HG03039 (cell line): ENCODE measurements around the gene LYPLAL1.
"Not testable (repeated sequence)": the region's sequence is repeated elsewhere in the genome, so short reads cannot be mapped to it uniquely, and the experiment has no call there.

Experiments
- ATAC-seq: cut with Tn5 transposase; IDR thresholded peaks from one replicate; pipeline ENCODE4 v1.9.1; 2021; ENCODE audit warnings: mild to moderate bottlenecking, moderate library complexity; ENCODE audit not compliant: unreplicated experiment

The LYPLAL1 gene

DNA sequence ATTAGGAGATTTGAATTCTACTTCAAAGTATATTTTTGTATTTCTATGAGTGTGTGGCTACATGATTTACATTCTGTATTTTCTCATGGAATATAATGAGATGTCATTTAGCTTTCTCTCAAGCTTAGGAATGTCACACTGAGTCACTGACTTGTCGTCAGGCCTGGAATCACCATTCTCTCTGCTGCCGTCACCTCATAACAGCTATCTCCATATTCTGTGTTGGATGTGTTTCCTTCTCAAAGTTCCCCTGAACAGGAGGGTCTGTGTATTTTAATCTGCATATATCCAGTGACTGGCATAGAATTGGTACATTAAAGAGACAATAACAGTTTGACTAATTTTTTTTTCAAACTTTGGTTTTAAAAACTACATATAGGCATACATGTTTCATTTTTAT is 35.9 kb downstream of the LYPLAL1 start:
- no peak for ATAC-seq

DNA sequence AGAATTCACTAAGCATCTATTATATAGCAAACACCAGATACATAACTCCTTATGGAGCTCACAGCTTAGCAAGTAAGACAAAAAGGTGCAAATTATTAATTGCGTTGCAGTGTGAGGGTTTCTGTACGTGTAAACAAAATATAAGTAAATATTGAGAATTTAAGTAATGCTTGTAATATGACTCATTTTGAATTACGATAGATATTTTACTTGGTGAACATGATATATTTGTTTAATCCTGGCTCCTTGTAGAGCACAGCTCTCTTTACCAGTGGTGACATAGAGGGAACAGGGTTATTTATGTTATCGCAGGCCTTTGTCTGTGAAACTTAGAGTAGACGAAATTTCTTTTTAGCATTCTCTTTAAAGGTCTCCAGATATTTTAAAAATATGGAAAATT is 36.4 kb downstream of the LYPLAL1 start:
- ATAC-seq, result no peak

- ATAC-seq, result peak; percentile 65
These were observed 41.8 kb downstream of the LYPLAL1 start for GRCh38 chr1:219215477-219215876.

- ATAC-seq, result peak; percentile 96
These were observed 47.3 kb downstream of the LYPLAL1 start for GRCh38 chr1:219220945-219221344.

DNA sequence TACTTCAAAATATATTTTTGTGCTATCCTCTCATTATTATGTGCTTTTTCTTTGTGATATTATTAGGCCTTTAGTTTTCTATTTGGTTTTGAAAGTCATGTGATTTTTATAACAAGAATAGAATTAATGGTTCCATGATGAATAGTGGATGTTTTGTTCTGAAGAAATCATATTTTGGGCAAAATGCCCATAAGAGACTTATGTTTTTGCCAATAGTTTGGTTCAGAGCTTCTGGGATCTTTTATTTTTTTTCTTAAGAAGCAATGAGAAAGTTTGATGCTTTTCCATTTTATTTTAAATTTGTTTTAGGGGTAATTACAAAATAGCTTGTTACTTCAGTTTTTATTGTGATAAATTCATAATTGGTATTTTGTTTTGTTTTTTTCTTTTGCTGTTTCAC is 49.8 kb downstream of the LYPLAL1 start:
- no peak for ATAC-seq

- ATAC-seq, result no peak
These were observed 52.5 kb downstream of the LYPLAL1 start for GRCh38 chr1:219226196-219226595.

DNA sequence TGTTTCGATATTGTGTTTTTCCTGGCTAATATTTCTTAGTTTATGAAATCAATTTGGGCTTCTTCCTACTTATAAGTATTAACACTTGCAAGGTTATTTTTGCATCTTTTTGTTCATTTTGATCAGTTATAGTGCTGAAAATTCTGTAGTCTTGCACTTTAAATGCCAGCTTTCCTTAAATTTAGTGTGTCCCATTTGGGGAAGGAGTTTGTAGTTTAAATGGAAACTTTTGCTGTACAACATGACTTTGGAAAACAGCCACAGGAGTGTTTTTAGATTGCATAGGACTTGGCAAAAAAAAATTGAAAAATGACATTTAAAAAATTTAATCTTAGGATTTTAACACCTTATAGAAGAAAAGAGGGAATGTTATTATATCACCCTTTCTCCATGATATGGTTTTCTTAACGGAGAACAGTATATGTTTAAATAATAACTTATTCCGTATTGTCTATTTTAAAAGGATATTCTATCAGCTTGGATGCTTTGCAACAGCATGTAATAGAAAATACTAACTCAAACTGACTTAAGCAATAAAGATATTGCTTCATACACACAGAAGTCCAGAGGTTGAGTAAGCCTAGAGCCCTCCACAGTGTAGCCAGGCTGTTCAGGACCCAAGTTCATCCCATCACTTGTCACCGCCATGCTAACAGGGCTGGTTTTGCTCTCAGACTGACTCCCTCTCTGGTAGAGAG is 53.8 kb downstream of the LYPLAL1 start:
- ATAC-seq, result no peak

- no peak for ATAC-seq
These were observed 54.4 kb downstream of the LYPLAL1 start for GRCh38 chr1:219228058-219228419.

DNA sequence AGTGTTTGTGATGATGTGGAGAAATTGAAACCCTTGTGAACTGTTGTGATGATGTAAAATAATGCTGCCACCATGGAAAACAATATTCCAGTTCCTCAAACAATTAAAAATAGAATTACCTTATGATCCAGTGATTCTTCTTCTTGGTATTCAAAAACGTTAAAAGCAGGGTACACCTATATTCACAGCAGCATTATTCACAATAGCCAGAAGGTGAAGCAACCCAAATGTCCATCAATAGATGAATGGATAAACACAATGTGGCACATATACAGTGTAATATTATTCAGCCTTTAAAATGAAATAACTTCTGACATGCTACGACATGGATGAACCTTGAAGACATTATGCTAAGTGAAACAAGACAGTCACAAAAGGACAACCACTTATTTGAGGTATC is 59.2 kb downstream of the LYPLAL1 start:
- ATAC-seq, result no peak

DNA sequence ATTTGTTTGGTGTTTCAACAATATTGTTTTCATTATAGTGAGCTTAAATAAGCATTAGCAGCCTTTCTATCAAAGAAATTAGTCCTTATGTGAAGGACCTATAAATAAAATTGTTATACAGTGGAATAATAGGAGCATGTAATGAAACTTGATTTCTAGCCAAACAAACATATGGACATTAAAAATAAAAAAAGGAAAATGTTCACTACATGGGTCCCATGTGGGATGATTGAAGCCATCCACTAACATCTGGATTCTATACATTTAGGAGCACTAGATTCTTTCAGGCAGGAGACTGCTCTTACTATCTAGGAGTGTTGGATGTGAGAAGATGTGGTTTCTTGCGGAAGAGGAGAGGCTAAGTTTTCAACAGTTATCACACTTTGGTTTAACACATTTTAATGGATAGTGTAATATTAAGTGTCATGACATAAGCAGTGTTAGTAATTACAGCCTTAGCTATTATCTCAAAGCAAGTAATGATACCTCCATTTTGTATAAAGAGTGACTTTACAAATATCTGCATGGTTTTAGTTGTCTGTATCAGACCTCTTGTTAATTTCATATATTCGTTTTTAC is 62.3 kb downstream of the LYPLAL1 start:
- no peak for ATAC-seq

DNA sequence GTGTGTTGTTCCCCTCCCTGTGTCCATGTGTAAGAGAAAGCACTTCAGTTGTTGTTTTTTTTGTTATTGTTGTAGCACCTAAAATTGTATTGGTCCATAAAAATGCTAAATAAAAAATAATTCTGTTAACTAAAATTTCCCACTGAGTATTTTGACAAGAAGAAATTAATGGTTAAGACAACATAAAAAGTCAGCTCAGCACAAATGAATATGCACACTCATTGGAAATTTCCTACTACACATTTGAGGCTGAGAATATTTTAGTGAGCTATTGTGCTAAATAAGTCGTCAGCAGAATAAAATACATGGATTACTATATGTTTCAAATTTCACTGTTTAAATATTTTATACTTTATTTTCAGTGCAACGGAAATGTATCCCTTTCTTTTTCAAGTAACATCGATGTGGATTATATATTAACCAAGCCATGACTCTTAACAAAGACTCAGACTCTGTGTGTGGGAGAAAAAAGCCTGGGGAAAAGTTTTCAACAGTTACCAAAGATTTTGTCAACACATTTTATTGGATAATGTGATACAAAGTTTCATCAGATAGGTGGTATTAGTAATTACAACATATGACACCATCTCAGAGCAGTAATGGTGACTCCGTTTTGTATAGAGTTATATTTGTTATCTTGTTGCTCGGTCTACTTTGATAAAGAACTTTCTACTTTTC is 63.4 kb downstream of the LYPLAL1 start:
- no peak for ATAC-seq

- ATAC-seq, result no peak
These were observed 65.8 kb downstream of the LYPLAL1 start for GRCh38 chr1:219239518-219239917.

DNA sequence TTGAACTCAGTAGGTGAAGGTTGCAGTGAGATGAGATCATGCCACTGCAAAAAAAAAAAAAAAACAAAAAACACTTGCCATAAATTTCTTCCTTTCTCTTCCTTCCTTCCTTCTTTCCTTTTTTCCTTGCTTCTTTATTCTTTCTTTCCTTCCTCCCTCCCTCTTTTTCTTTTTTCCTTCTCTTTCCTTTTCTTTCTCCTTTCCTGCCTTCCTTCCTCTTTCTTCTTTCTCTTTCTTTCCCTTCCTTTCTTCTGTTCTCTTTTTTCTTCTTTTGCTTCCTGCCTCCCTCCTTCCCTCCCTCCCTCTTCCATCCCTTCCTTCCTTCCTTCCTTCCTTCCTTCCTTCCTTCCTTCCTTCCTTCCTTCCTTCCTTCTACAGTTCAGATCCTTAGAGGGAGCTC is 71.2 kb downstream of the LYPLAL1 start:
- ATAC-seq, result no peak

DNA sequence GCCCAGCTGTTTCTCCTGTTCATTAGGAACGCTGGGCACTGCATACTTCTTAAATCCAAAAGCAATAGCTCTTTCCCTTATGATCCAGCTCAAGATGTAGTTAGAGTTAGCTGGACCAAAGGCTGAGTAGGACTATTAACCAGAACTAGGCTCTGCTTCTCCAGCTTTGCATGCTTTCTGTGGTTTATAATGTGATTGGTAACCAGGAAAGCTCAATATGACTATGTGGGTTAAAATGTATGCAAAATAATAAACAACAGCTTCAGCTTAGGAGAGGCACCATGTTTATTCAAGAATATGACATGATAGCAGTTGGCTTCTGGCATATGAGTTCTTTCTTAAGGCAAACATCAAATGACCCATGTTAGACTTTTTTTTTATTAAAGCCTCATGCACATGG is 73.8 kb downstream of the LYPLAL1 start:
- ATAC-seq, result no peak

- not testable (repeated sequence) for ATAC-seq
These were observed 76.8 kb downstream of the LYPLAL1 start for GRCh38 chr1:219250468-219250867.

- no peak for ATAC-seq
These were observed 84.1 kb downstream of the LYPLAL1 start for GRCh38 chr1:219257751-219258150.

DNA sequence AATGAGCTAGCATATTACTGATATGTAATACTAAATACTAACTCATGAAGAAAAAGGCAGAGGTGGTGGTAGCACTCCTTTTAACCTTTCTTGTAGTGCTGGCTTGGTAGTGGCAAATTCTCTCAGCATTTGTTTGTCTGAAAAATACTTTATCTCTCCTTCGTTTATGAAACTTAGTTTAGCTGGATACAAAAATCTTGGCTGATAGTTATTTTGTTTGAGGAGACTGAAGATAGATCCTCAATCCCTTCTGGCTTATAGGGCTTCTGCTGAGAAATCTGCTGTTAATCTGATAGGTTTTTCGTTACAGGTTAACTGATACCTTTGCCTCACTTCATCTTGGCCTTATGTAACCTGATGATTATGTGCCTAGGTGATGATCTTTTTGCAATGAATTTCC is 87.8 kb downstream of the LYPLAL1 start:
- ATAC-seq, result no peak
